SU-DHL-6 (cell line): ENCODE results near the gene ITGA8.

Experiments used
- H2AFZ ChIP-seq: fragments of 200-600 bp; sonication (generic); 2 replicates; pipeline ENCODE4 v1.6.1; 2014; ENCODE audit warnings: low read depth, mild to moderate bottlenecking, moderate library complexity, mixed read lengths, antibody characterized with exemption, low read length; ENCODE audit not compliant: severe bottlenecking
- H3F3A ChIP-seq: fragments of 200-600 bp; shearing (Covaris generic); 2 replicates; pipeline ENCODE4 v1.6.0; 2016; ENCODE audit warnings: antibody characterized with exemption, mild to moderate bottlenecking; ENCODE audit not compliant: insufficient read depth
- H3K27ac ChIP-seq: fragments of 200-600 bp; sonication (generic); 2 replicates; pipeline ENCODE4 v1.5.1; 2016; ENCODE audit warnings: low read depth, mild to moderate bottlenecking, low read length, moderate library complexity, mixed read lengths
- H3K27me3 ChIP-seq: fragments of 200-600 bp; sonication (generic), shearing (Covaris generic); 2 replicates; pipeline ENCODE4 v1.6.0; 2014; ENCODE audit warnings: mild to moderate bottlenecking, low read length
- H3K36me3 ChIP-seq: fragments of 200-600 bp; sonication (generic); 2 replicates; pipeline ENCODE4 v1.6.1; 2014; ENCODE audit warnings: mild to moderate bottlenecking, low read length, mixed read lengths
- H3K4me2 ChIP-seq: fragments of 300-600, 200-600 bp; shearing (Covaris generic), sonication (generic); 2 replicates; pipeline ENCODE4 v1.6.0; 2014; ENCODE audit warnings: low read length, low read depth, mild to moderate bottlenecking; ENCODE audit not compliant: poor library complexity, severe bottlenecking
- H3K4me3 ChIP-seq: fragments of 200-600 bp; sonication (generic); 2 replicates; pipeline ENCODE4 v1.5.1; 2014; ENCODE audit warnings: antibody characterized with exemption, low read length, mild to moderate bottlenecking, mixed read lengths; ENCODE audit not compliant: insufficient read depth, poor library complexity, severe bottlenecking
- H3K79me2 ChIP-seq: fragments of 200-600 bp; sonication (generic); 2 replicates; pipeline ENCODE4 v1.6.1; 2014; ENCODE audit warnings: mild to moderate bottlenecking, low read length, moderate library complexity; ENCODE audit not compliant: insufficient read depth
- H3K9ac ChIP-seq: fragments of 200-600 bp; sonication (generic); 2 replicates; pipeline ENCODE4 v1.7.0; 2014; ENCODE audit warnings: mild to moderate bottlenecking, low read length
- H3K9me2 ChIP-seq: fragments of 200-600 bp; sonication (generic); replicated peaks from 2 replicates; pipeline ENCODE4 v1.6.1; 2014; ENCODE audit warnings: low read length; ENCODE audit not compliant: insufficient read depth
- H3K9me3 ChIP-seq: fragments of 200-600 bp; sonication (generic); 2 replicates; pipeline ENCODE4 v1.6.1; 2014; ENCODE audit warnings: low read length, mixed read lengths; ENCODE audit not compliant: insufficient read depth
- H4K20me1 ChIP-seq: fragments of 200-600 bp; sonication (generic); 2 replicates; pipeline ENCODE4 v1.6.1; 2014; ENCODE audit warnings: low read depth, mild to moderate bottlenecking, antibody characterized with exemption, low read length, moderate library complexity, mixed read lengths
- EZH2phosphoT487 ChIP-seq: fragments of 200-600 bp; sonication (generic), shearing (Covaris generic); conservative IDR thresholded peaks from 2 replicates; pipeline ENCODE4 v1.6.1; 2018; ENCODE audit warnings: mild to moderate bottlenecking, antibody characterized with exemption, low read length, moderate library complexity, mixed read lengths
- TF ChIP-seq, protein P1 (sequence below): fragments of 200-600 bp; sonication (generic); IDR thresholded peaks from one replicate; pipeline ENCODE4 v1.5.1; 2017; ENCODE audit warnings: antibody characterized with exemption, mild to moderate bottlenecking, low read length, moderate library complexity; ENCODE audit not compliant: insufficient read depth, poor library complexity, severe bottlenecking

Gene ITGA8

DNA sequence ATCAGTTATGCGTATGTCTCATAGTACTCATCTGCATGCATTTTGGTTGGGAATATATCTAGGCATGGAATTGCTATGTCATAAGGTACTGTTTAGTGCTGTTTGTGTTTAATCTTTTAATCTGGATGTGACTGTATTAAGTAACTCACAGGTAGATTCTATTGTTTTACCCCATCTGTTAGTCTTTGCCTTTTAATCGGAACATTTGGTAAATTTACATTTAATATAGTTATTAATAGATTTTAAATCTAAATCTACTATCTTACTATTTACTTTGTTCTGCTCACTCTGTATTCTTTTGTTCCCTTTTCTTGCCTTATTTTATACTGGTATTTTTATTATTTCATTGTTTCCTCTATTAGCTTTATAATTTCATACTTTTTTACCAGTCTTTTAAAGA is 10.6 kb upstream of the ITGA8 start:
- no peaks in the 10 kb centered on the region for H3K36me3 ChIP-seq
- H2AFZ ChIP-seq, result no peak overlapping the region
- no peaks in the 10 kb centered on the region for H3K9me3 ChIP-seq
- no peaks in the 10 kb centered on the region for H3K79me2 ChIP-seq
- no peaks in the 10 kb centered on the region for H4K20me1 ChIP-seq
- no peak overlapping the region for H3K4me2 ChIP-seq
- H3K9me2 ChIP-seq, result no peaks in the 10 kb centered on the region
- no peak overlapping the region for H3K9ac ChIP-seq
- no peaks in the 10 kb centered on the region for H3F3A ChIP-seq
- H3K27me3 ChIP-seq, result no peaks in the 10 kb centered on the region
- no peak overlapping the region for H3K27ac ChIP-seq
- TF ChIP-seq, protein P1, sequence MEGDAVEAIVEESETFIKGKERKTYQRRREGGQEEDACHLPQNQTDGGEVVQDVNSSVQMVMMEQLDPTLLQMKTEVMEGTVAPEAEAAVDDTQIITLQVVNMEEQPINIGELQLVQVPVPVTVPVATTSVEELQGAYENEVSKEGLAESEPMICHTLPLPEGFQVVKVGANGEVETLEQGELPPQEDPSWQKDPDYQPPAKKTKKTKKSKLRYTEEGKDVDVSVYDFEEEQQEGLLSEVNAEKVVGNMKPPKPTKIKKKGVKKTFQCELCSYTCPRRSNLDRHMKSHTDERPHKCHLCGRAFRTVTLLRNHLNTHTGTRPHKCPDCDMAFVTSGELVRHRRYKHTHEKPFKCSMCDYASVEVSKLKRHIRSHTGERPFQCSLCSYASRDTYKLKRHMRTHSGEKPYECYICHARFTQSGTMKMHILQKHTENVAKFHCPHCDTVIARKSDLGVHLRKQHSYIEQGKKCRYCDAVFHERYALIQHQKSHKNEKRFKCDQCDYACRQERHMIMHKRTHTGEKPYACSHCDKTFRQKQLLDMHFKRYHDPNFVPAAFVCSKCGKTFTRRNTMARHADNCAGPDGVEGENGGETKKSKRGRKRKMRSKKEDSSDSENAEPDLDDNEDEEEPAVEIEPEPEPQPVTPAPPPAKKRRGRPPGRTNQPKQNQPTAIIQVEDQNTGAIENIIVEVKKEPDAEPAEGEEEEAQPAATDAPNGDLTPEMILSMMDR, result no peak
- no peak for TF ChIP-seq EZH2phosphoT487
- no peak overlapping the region for H3K4me3 ChIP-seq

DNA sequence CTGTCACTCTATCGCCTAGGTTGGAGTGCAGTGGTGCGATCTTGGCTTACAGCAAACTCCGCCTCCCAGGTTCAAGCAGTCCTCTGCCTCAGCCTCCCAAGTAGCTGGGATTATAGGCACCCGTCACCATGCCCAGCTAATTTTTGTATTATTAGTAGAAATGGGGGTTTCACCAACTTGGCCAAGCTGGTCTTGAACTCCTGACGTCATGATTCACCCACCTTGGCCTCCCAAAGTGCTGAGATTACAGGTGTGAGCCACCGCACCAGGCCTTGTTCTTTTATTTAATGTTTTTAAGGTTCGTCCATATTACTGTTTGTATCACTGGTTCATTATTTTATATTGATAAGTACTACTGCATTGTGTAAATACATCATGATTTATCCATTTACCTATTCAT is 10.2 kb upstream of the ITGA8 start:
- no peaks in the 10 kb centered on the region for H4K20me1 ChIP-seq
- no peaks in the 10 kb centered on the region for H3K27me3 ChIP-seq
- no peaks in the 10 kb centered on the region for H3K9me3 ChIP-seq
- no peaks in the 10 kb centered on the region for H3K36me3 ChIP-seq
- H3F3A ChIP-seq, result no peaks in the 10 kb centered on the region
- H3K4me3 ChIP-seq, result no peak overlapping the region
- H3K9ac ChIP-seq, result no peak overlapping the region
- H3K4me2 ChIP-seq, result no peak overlapping the region
- H3K9me2 ChIP-seq, result no peaks in the 10 kb centered on the region
- TF ChIP-seq EZH2phosphoT487, result no peak
- TF ChIP-seq, protein P1, result no peak
- no peak overlapping the region for H2AFZ ChIP-seq
- no peaks in the 10 kb centered on the region for H3K79me2 ChIP-seq
- H3K27ac ChIP-seq, result no peak overlapping the region

DNA sequence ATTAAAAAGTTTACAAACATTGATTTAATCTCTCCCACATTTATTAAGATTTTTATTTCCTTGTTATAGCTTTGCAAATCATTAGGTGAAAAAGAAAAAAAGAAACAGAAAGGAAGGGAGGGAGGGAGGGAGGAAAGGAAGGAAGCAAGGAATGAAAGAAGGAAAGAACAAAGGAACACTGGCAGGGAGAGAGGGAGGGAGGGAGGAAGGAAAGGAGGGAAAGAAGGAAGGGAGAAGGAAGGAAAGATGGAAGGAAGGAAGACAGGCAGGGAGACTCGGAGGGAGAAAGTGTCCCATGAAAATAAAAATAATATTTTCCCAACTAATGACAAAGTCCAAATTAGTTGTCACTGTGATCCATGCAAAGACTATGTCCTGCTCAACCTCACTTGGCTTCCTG is 6.3 kb upstream of the ITGA8 start:
- no peak overlapping the region for H3K4me3 ChIP-seq
- H3K9me2 ChIP-seq, result no peaks in the 10 kb centered on the region
- no peak for TF ChIP-seq EZH2phosphoT487
- TF ChIP-seq, protein P1, result no peak
- H2AFZ ChIP-seq, result no peak overlapping the region
- no peak overlapping the region for H3K9ac ChIP-seq
- H3K36me3 ChIP-seq, result no peaks in the 10 kb centered on the region
- H3K27me3 ChIP-seq, result no peaks in the 10 kb centered on the region
- no peak overlapping the region for H3K4me2 ChIP-seq
- no peaks in the 10 kb centered on the region for H3F3A ChIP-seq
- no peaks in the 10 kb centered on the region for H3K9me3 ChIP-seq
- no peaks in the 10 kb centered on the region for H4K20me1 ChIP-seq
- no peaks in the 10 kb centered on the region for H3K79me2 ChIP-seq
- no peak overlapping the region for H3K27ac ChIP-seq
